ENCODE data around the gene GPR135. TPM values are rescaled to one million over a fixed set of nuclear protein-coding genes. Genes with fewer than 3 reads are reported as not detected.
A peak's percentile ranks its signal among the peaks of the same experiment; 100 is the strongest.

The GPR135 gene
- total RNA-seq, 2 experiments from 2014 or later: 1.5 to 2.4 TPM

- POLR2A ChIA-PET: interaction anchor here (0.6 to 2.0 kb wide), 9 partner anchors 10 to 1911 kb away, joined by 3 to 20 read pairs (median 6); partner anchors contain the start of genes DAAM1, GPR135, PCNX4 and PPM1A
- DNase-seq (peak; percentile 98), ATAC-seq (ENCODE audit: low read depth) (peak; percentile 88)
- H3K36me3 Mint-ChIP-seq: peaks cover 18% of the 10 kb centered on the region
- peaks cover 47% of the 10 kb centered on the region for H3K4me1 Mint-ChIP-seq
- no peaks in the 10 kb centered on the region for H3K9me3 Mint-ChIP-seq
- H3K27me3 Mint-ChIP-seq: no peaks in the 10 kb centered on the region
- H3K27ac Mint-ChIP-seq: peak within 1 kb of the TSS; percentile 91
- peak within 1 kb of the TSS; percentile 92 for H3K4me3 Mint-ChIP-seq
These were observed 18.8 kb upstream of the GPR135 start, which contains the start of the genes JKAMP and L3HYPDH for GRCh38 chr14:59483819-59484638. TSS of gene JKAMP (plus strand) at chr14:59484517. CDS start at chr14:59484590, 73 bp downstream. TSS of gene L3HYPDH (minus strand) at chr14:59484408. CDS start at chr14:59484316, 92 bp downstream.

GRCh38 chr14:59483363-59483762 lies 18.2 kb upstream of the GPR135 start:
- Mint-ChIP-seq H3K36me3 (peaks cover 18% of the 10 kb centered on the region), H3K4me3 (peak overlapping the region; percentile 92), H3K27ac (peak overlapping the region; percentile 91), H3K27me3 (no peaks in the 10 kb centered on the region), H3K4me1 (peaks cover 48% of the 10 kb centered on the region), H3K9me3 (no peaks in the 10 kb centered on the region)
- ATAC-seq (ENCODE audit: low read depth) (no peak), DNase-seq (no peak)
- POLR2A ChIA-PET: interaction anchor here (1.4 to 2.0 kb wide), 5 partner anchors 9 to 766 kb away, joined by 6 to 20 read pairs (median 7); partner anchors contain the start of genes DAAM1, GPR135 and PPM1A

GRCh38 chr14:59482541-59483331 lies 17.6 kb upstream of the GPR135 start:
- no peaks in the 10 kb centered on the region for H3K27me3 Mint-ChIP-seq
- H3K36me3 Mint-ChIP-seq: peaks cover 14% of the 10 kb centered on the region
- no peaks in the 10 kb centered on the region for H3K9me3 Mint-ChIP-seq
- peaks cover 47% of the 10 kb centered on the region for H3K4me1 Mint-ChIP-seq
- ATAC-seq (ENCODE audit: low read depth) (no peak), DNase-seq (no peak)
- POLR2A ChIA-PET: interaction anchor here (1.2 to 1.7 kb wide), 3 partner anchors 18 to 294 kb away, joined by 4 to 20 read pairs (median 4); partner anchors contain the start of genes DAAM1 and GPR135
- H3K27ac Mint-ChIP-seq: peak overlapping the region; percentile 91
- peak overlapping the region; percentile 92 for H3K4me3 Mint-ChIP-seq

- DNase-seq: no peak
- H3K27ac Mint-ChIP-seq: peak overlapping the region; percentile 91
- no peaks in the 10 kb centered on the region for H3K9me3 Mint-ChIP-seq
- H3K36me3 Mint-ChIP-seq: peaks cover 13% of the 10 kb centered on the region
- peaks cover 47% of the 10 kb centered on the region for H3K4me1 Mint-ChIP-seq
- H3K4me3 Mint-ChIP-seq: peak overlapping the region; percentile 92
- H3K27me3 Mint-ChIP-seq: no peaks in the 10 kb centered on the region
- ATAC-seq (ENCODE audit: low read depth): no peak
- POLR2A ChIA-PET: interaction anchor here (1.2 kb wide), 2 partner anchors 17 to 293 kb away, joined by 4 read pairs; partner anchors contain the start of gene DAAM1
These were observed 16.8 kb upstream of the GPR135 start for GRCh38 chr14:59481871-59482540.

GRCh38 chr14:59481407-59481806 lies 16.2 kb upstream of the GPR135 start:
- no peaks in the 10 kb centered on the region for H3K27me3 Mint-ChIP-seq
- POLR2A ChIA-PET: interaction anchor here (1.2 kb wide), 1 partner anchor 293 kb away, joined by 3 read pairs; the partner anchor contains the start of gene DAAM1
- ATAC-seq (ENCODE audit: low read depth) (no peak), DNase-seq (no peak)
- H3K4me3 Mint-ChIP-seq: peak overlapping the region; percentile 71
- H3K4me1 Mint-ChIP-seq: peaks cover 51% of the 10 kb centered on the region
- peak overlapping the region; percentile 73 for H3K27ac Mint-ChIP-seq
- H3K9me3 Mint-ChIP-seq: no peaks in the 10 kb centered on the region
- peaks cover 13% of the 10 kb centered on the region for H3K36me3 Mint-ChIP-seq

GRCh38 chr14:59480166-59480565 lies 15.0 kb upstream of the GPR135 start:
- Mint-ChIP-seq H3K27ac (peak overlapping the region; percentile 75), H3K9me3 (no peaks in the 10 kb centered on the region), H3K4me1 (peaks cover 45% of the 10 kb centered on the region), H3K36me3 (peaks cover 13% of the 10 kb centered on the region), H3K4me3 (peak overlapping the region; percentile 60), H3K27me3 (no peaks in the 10 kb centered on the region)
- ATAC-seq (ENCODE audit: low read depth) (no peak), DNase-seq (no peak)
- POLR2A ChIA-PET: interaction anchor here (1.2 to 1.3 kb wide), 2 partner anchors 15 to 292 kb away, joined by 3 read pairs; partner anchors contain the start of genes DAAM1 and GPR135

- POLR2A ChIA-PET: interaction anchor here (1.5 kb wide), 1 partner anchor 14 kb away, joined by 3 read pairs; no protein-coding TSS in a partner anchor
These were observed 13.4 kb upstream of the GPR135 start for GRCh38 chr14:59478540-59478939.

GRCh38 chr14:59475709-59476108 lies 10.5 kb upstream of the GPR135 start:
- no peaks in the 10 kb centered on the region for H3K27me3 Mint-ChIP-seq
- ATAC-seq (ENCODE audit: low read depth) (no peak), DNase-seq (no peak)
- no peak overlapping the region for H3K27ac Mint-ChIP-seq
- no peaks in the 10 kb centered on the region for H3K9me3 Mint-ChIP-seq
- POLR2A ChIA-PET: no interaction called here
- H3K4me1 Mint-ChIP-seq: peaks cover 22% of the 10 kb centered on the region
- peaks cover 21% of the 10 kb centered on the region for H3K36me3 Mint-ChIP-seq
- no peak overlapping the region for H3K4me3 Mint-ChIP-seq

More at GRCh38 chr14:59478540-59478939, 13.4 kb upstream of the GPR135 start:
- DNase-seq: no peak
- Mint-ChIP-seq H3K36me3 (peaks cover 19% of the 10 kb centered on the region), H3K9me3 (no peaks in the 10 kb centered on the region), H3K4me3 (no peak overlapping the region), H3K27me3 (no peaks in the 10 kb centered on the region), H3K27ac (no peak overlapping the region), H3K4me1 (peaks cover 45% of the 10 kb centered on the region)
- ATAC-seq (ENCODE audit: low read depth): no peak

- Mint-ChIP-seq H3K9me3 (no peaks in the 10 kb centered on the region), H3K27ac (no peak overlapping the region), H3K36me3 (peaks cover 19% of the 10 kb centered on the region), H3K27me3 (no peaks in the 10 kb centered on the region), H3K4me3 (no peak overlapping the region), H3K4me1 (peaks cover 12% of the 10 kb centered on the region)
- ATAC-seq (ENCODE audit: low read depth) (no peak), DNase-seq (no peak)
- POLR2A ChIA-PET: interaction anchor here (1.1 kb wide), 1 partner anchor 10 kb away, joined by 8 read pairs; the partner anchor contains the start of genes JKAMP and L3HYPDH
These were observed 9.0 kb upstream of the GPR135 start for GRCh38 chr14:59474172-59474571.

GRCh38 chr14:59464486-59465315 lies 479 bp downstream of the GPR135 start:
- H3K27me3 Mint-ChIP-seq: no peaks in the 10 kb centered on the region
- no peaks in the 10 kb centered on the region for H3K9me3 Mint-ChIP-seq
- peak; percentile 80 for ATAC-seq (ENCODE audit: low read depth)
- POLR2A ChIA-PET: interaction anchor here (0.7 to 2.4 kb wide), 4 partner anchors 14 to 19 kb away, joined by 3 to 20 read pairs (median 4); partner anchors contain the start of genes JKAMP and L3HYPDH
- peaks cover 7% of the 10 kb centered on the region for H3K36me3 Mint-ChIP-seq
- H3K4me1 Mint-ChIP-seq: peaks cover 9% of the 10 kb centered on the region
- H3K27ac Mint-ChIP-seq: peak overlapping the region; percentile 35
- peak; percentile 72 for DNase-seq
- peak overlapping the region; percentile 88 for H3K4me3 Mint-ChIP-seq

- peak; percentile 68 for DNase-seq
- POLR2A ChIA-PET: interaction anchor here (0.7 to 2.4 kb wide), 4 partner anchors 15 to 20 kb away, joined by 3 to 20 read pairs (median 4); partner anchors contain the start of genes JKAMP and L3HYPDH
These were observed 1.2 kb downstream of the GPR135 start for GRCh38 chr14:59463787-59464485.

More at GRCh38 chr14:59463787-59464485, 1.2 kb downstream of the GPR135 start:
- Mint-ChIP-seq H3K4me1 (peaks cover 9% of the 10 kb centered on the region), H3K4me3 (peak overlapping the region; percentile 88), H3K9me3 (no peaks in the 10 kb centered on the region), H3K27ac (peak overlapping the region; percentile 21), H3K27me3 (no peaks in the 10 kb centered on the region), H3K36me3 (peaks cover 9% of the 10 kb centered on the region)
- peak; percentile 34 for ATAC-seq (ENCODE audit: low read depth)

Measured in activated naive CD8-positive, alpha-beta T cell treated with anti-CD3 and anti-CD28 coated beads, Interleukin-2, amount 10 ng/mL, durations not matched to agents 7 days and 5 days (primary cell).